KG1 (cell line): ENCODE data around the gene KCNK17.
A peak's percentile ranks its signal among the peaks of the same experiment; 100 is the strongest.

Experiments used
- DNase-seq: peaks from one replicate; lab custom pipeline; 2025; lab: John Stamatoyannopoulos, UW

KCNK17 gene

DNA sequence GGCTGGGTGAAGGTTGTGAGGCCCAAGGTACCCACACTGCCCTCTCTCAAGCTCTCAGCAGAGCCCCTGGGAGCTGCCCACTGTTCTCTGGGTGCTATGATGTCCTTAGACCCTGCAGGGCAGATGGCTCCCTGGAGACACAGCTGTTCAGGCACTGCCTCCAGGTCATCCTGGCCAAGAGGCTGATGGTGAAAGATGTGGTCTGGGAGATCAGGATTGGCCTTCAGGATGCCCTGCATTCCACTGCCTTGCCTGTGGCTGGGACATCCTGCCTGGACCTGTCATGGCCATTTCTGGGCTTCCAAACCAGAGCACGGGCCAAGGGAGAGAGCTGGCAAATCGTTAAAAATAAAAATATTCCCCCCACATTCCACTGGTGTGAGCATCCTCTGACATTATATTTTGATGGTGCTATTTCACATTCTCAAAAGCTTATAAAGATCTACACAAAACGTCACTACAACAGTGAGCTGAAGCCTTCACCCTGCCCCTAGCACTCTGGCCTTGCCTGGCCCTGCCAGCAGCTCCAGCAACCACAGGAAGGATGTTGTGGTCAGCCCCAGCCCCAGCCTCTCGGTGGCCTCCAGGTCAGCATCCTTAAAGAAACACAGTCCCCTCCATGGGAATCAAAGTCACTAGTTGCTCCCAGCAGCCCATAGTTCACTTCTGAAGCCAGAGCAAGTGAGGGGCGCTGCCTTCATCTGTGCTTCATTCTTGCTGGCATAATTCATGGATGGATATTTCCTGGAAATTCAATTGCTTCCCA, 21.7 kb upstream of the KCNK17 start:
- DNase-seq: peak; percentile 73

DNA sequence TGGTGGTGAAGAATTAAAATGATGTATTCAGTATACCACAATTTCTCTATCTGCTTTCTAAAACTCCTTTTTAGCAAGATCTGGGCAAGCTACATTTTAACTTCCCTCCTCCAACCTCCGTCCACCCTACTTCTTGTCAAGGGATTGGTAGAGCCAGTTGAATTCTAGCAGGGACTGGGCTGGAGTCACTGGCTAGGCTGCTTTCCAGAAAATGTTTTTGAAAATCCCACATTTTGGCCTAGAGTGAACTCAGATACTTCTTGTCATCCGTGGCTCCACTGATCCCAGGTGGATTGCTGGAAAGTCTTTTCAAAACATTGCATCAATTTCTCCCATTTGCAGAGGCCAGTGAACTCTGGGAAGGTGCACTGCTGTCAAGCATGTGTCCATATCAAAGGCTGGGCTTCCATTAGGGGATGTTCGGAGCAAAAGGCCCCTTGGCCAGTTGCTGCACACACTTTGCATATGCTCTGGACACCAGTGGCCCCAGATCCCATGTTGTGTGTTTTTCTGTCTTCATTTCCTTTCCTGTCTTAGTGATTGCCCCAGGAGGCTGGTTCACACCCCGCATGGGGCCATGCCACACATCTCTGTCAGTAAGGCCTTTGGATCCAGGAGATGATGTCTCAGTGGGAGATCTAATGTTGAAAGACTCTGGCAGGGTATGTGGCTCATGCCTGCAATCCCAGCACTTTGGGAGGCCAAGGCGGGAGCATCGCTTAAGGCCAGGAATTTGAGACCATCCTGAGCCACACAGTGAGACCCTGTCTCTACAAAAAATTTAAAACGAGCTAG, 19.6 kb upstream of the KCNK17 start:
- DNase-seq: no peak

DNA sequence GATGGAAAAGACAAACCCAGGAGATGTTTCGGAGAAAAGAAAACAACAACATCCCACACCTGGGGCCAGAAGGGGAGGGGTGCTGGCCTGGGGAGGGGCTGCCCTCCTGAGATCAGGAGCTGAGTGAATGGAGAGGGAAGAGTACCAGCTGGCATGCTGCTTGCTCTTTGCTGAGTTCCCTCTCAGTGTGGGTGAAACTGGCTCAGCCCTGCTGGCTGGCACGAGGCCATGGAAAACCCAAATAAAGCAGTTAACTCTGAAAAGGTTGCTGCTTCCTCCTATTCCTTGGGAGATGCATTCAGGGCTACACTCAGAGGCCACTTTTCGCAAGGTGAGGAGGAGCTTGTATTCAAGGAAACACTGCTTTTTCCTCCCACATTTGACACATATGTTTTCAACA, 16.3 kb upstream of the KCNK17 start:
- peak; percentile 31 for DNase-seq

DNA sequence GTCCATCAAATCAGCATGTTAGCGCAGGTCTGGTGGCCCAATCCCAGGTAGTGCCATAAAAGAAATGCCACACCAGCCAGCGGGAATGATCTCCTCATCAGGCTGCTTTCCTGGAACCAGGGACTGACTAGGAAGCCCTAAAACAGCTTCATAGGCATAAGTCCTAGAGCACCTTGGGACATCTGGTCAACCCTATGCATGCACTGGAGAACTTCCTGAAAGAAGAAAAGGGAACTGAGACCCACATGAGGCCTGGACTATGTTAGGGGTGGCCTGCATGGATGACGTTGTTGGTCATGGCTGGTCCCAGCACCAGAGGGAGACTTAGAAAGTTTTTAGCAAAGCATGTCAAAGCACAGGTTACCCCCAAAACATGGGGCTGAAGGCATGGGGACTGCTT, 15.8 kb upstream of the KCNK17 start:
- DNase-seq: no peak

DNA sequence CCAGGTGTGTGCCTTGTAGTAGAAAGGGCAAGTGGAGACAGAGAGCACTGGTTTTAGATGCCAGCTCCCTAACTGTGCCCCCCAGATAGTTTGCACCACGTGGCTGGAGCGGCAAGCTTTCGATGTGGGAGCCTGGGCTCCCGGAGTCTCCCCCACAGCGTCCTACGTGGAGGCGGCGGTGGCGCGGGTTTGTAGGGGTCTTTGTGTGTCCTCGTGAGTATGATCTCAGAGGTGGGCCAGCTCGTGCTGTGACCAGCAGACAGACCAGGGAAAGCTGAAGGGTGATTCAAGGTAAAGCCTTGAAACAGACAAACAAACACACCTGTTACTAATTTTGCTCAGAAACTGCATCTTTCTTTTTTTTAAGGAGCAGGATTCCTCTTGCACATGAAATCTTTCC, 13.8 kb upstream of the KCNK17 start:
- no peak for DNase-seq

DNA sequence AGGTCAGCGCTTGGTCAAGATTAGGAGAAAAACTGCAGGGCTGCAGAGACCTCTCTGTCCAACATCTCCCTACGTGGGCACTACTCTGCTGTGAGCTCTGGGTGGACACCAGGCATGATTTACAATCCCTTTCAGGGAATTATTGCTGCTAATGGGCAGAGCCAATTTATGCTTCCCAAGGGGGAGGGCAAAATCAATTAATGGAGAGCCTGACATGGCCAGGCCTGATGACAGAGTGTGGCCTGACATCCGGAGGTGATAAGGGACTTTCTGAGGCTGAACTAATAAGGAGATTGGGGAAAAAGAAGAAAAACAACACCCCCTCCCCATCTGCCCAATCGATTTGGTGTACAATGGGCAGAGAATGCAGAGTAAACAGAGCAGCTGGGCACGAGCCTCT, 13.3 kb upstream of the KCNK17 start:
- DNase-seq: no peak

DNA sequence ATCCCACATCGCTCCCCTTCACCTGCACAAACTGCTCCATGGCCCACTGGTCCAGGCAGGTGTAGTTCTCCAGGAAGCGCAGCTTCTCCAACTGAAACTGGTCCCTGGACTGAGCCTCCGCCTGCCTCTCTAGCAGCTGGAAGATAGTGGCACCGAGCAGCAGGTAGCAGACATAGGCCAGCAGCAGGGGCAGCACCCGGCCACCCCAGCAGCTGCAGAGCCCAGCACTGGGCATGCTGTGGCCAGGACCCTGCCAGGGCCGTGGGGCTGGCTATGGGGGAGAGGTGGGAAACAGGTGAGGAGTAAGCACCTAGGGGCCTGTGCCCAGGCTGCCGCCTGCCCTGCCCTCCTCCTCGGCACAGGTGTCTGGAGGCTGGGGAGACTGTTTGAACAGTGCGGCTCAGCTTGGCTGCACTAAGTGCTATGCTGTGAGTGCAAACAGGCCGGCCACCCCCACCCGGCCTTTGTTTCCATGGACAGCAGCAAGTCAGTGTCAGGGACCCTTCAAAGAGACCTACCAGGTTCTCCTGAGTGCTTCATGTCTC, 8.2 kb upstream of the KCNK17 start, which contains the start of gene KCNK16:
Gene KCNK16, minus strand, starts transcription at position 397 of the 545 bp plus-strand sequence. Its CDS starts 162 bp downstream, at position 235.
- no peak for DNase-seq

DNA sequence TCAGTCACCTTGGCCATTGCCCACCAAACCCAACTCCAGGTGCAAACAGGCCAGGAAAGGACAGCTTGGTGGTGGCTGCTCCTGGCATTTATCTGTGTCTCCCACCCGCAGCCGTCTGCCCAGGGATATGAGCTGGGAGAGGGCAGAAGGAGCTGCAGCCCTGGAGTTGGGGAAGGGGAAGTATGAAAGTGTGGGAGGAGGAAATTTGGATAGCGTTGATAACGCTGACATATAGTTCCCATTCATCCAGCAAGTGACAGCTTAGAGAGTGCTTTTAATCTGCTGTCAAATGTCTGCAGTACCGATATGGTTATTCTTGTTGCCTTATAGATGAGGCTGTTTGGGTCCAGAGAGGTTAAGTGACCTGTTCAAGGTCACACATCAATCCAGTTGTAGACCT, 7.5 kb upstream of the KCNK17 start:
- DNase-seq: no peak

DNA sequence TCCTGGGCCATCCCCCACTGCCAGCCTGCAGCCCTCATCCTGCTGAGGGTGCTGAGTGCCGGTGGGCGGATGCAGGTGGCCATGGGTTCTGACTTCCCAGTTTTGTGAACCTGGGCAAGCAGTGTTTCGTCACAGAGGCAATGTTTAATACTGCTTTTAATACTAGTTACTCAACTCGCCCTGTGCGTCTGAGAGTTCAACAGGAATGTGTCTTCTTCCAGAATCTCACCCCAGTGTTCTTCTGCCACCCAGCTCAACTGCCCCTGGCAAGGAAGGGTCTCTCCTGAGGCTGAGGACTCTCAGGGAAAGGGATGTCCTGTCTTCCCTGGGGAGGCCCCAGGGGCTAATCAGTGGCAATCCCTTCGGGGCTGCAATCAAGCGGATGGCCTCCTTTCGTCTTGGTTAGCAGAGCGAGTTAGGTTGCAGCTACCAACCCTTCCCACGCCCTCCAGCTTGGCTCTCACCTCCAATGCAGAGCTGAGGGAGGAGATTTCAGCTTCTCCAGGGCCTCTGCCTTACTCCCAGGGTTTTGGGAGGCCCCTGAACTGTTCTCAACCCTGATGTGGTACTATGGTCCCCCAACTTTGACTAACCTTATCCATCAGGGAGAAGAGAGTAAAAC, 6.3 kb upstream of the KCNK17 start:
- no peak for DNase-seq

DNA sequence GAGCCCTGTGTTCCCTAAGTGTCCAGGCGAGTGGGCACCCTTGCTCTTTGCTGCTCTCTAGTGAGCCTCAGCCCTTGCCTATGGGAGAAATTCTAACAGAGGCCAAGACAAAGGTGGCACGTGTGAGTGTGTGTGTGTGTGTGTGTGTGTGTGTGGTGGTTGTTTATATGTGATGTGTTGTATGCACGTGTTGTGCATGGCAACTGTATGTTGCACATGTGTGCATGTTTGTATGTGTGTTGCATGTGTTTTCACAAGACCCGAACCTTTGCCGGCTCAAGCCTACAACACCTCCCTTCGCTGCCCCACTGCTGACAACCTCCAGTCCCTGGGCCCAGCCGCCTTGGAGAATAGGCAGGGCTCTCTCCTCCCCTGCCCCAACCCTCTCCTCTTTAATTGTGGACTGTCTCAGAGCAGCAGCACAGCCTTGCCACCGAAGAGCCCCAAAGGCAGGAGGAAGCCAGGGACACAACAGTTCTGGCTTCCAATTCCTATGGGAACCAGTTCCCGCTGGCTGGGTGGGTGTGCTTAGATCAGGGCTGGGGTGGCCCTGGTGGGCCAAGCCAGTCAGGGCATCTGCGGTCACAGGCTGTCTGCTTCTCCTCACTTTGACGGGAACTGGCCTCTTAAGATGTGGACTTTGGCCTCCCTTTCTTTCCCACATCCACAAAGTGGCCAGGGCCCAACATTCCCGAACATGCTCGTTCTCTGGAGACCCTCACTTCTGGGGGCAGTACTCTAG, 5.6 kb upstream of the KCNK17 start:
- no peak for DNase-seq

DNA sequence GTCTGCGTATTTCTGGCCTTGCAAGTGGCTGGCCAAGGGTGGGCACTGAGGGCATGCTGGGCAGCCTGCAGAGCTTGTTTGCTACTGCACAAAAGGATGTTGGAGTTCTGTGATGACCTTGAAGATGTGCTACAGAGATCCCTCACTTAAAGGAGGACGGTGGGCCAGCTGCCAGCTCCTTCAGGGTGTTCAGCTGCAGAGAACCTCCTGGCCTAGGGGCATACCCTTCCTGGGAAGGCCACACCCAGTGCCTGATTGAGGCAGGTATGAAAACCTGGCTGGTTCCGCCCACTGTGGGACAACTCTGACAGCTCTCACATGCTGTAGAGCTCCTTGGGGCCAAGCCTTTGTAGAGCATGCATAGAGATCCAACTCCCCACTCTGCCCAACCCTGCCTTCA, 3.0 kb upstream of the KCNK17 start:
- no peak for DNase-seq

DNA sequence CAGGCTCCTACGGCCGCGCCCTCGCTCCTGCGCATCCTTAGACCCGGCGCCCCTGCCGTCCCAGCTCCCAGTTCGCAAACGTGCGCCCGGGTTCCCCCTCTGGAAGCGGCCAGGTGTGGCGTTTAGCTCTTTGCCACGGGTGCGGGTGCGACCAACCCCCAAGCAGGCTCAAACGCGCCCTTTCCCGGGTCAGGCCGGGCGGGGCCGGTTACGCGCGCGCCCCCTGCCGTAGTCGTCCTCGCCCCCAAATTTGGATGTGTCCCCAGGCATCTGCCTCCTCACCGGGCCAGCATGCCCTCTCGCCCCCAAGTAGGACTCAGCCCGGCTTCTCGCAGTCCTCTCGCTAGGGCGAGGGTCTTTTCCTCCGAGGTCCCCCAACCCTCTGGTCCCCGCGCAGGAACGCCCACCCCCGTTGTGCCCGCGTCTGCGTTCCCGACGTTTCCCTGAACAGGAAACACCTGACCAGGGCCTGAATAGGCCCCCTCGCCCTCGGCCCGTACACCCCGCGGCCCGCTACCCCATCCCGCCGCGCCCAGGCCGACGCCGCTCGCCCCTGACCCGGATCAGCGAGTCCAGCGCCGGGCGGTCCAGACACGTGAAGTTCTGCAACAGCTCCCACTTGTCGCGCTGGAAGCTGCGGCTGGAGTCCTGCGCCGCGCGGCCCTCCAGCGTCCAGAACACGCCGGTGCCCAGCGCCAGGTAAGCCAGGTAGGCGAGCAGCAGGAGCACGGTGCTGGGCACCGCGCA, 520 bp downstream of the KCNK17 start:
- no peak for DNase-seq

DNA sequence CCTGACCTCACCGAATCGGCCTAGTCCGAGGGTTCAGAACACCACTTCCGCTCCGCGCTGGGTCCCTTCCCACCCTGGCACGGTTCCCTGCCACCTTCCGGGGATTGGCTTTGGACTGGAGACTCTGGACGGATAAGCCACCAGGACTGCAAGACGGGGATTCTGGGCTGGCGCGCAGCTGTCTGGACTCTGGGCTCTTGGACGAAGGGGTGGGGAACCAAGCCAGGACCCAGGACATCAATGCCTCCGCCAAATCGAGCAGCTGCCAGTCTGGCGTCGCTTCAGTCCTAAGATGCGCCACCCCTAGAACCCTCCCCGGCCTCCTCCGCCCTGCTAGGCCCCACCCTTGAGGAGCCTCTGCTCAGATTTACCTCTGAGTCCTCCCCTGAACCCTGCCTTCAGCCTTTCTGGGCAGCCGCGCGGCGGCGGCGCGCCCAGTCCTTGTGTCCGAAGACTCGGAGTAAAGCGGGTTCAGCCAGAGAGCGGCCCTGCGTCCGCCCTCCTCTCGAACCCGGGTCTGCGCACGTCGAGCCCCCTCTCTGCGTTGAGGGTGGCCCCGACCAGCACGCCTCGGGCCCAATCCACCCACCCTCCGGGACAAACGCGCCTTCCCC, 1.2 kb downstream of the KCNK17 start:
- no peak for DNase-seq

DNA sequence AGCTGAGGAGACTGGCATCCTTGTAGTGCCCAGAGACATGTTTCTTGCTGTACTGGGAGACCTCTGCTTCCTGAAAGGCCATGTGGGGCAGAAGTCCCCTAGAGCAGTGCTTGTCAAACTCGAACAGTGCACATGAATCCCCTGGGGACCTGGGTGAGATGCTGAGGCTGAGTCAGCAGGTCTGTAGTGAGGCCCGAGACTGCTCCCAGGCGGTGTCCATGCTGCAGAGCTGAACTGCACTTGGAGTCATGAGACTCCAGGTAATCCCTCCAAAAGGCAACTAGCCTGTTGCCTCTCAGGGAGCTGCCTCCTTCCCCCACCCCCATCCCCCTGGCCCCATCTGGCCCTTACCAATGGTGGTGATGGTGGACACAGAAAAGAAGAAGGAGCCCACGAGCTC, 3.7 kb downstream of the KCNK17 start:
- no peak for DNase-seq

DNA sequence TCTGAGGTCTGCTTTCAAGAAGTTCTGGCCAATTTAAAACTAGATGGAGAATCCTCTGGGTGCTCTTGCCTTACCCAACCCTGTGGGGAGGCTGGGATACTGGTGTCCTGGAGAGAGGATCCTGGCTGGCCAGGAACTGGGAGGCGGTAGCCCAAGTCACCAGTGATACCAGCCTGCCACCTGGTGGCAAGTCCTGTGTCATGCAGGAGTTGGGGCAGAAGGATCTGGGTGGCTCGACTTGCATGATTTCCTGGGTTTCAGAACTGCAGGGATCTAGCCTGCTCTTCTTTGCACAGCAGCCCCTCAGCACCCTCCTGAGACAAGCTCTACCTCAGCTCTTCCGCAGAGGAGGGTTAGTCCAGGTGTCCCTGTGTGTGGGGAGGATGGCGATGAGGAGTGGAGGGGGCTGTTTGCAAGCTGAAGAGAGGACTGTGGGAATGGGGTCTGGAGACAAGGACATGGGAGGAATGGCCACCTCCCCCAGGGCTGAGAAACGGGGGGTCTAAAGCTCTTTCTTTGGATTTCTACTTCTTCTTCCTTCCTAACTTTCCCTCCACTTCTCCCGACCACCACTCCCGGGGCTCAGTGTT, 4.2 kb downstream of the KCNK17 start:
- peak; percentile 17 for DNase-seq

DNA sequence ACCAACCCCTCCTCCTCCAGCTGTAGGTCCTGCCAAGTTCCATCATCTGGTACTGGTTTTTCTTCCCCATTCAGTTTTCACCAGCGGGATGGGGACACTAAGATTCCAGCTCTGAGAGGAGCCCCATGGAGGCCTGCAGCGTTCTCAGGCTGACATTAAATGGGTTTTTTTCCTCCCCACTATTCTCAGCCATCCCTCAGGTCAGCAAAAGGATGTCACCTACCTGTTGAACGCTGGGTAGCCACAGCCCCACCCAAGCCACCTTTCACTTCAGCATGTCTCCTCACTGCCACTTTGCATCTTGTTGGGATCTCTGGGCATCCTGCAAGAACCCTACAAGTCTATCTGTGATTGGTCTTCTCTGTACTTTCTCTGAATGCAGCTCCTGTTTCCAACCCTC, 6.8 kb downstream of the KCNK17 start:
- DNase-seq: no peak

DNA sequence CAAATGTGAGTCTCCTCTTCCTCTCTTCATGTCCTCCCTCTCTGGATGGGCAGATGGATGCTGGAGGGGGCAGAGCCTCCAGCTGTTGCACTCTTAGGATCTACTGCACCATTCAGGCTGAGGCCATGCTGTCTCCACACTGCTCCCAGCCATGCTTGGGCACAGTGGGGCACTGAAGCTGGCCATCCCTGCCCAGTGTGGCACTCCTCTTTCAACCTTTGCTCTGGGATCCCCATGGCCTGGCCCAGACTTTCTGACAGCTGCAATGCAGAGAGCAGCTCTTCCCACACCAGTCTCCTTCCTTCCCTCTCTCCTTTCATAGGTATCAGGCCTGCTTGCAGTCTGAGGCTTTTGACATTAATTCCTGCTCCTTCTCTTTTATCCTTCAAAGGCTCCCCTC, 9.3 kb downstream of the KCNK17 start:
- DNase-seq: no peak

DNA sequence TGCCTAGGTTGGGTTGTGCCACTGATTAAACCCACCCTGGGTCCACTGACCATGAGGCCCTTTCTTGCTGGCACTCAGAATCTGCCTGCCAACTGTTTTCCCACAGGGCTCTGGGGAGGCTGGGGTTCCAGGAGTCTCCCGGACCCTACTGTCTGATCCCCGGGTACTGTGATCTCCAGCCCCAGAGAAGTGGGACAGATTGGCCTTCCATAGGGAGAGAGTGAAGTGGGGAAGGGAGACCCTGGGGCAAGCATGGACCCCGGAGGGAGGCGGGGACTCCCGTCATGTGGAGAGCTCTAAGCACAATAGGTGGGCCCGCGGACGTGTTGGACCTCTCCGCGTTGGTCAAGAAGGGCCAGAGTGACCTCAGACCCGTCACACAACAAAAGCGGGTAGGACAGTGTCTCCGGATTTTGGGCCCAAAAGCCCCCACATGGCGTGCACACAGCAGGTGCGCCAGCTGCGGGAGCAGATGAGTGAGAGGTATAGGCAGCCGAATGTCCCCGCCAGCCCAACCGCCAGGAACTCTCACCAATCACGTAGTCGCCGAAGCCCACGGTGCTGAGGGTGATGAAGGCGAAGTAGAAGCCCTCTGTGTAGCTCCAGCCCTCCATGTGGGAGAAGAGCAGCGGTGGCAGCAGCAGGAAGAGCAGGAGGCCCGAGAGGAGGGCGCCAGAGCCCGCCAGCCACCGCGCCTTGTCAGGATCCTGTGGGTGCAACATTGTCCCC, 10.6 kb downstream of the KCNK17 start:
- DNase-seq: no peak

DNA sequence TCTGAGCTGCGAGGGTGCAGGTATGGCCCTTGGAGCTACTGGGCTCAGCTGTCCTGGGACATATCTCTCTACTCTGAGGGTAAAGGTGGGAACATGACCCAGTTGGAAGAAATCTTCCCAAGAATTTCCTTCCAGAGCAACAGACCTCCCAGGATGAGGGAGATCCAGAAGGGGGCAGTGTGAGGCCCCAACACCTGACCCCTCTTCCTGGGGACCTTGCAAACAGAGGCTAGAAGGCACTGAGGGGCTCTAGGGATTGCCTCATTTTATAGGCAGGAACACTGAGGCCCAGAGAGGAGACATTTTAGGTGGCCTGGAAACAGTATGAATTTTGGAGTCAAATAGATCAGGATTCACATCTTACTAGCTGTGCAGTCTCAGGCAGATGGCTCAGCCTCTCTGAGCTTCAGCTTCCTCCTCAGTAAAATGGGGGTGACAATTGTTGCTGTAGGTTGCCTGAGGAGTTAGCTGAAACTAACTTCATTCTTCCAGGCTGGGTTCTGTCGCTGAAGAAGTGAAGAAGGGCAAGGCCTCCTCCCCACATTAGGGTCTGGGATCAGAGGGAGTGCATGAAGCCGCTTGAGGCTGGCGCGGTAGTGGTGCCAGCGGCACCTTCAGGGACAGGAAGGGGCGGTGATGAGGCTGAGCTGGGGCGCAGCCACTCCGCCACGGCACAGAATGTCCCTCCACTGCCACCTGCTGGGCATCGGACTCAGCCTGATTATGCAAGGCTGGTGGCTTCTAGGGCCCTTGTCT, 11.4 kb downstream of the KCNK17 start:
- DNase-seq: peak; percentile 73
